RCC 7860 (cell line): Measurements from ENCODE around the gene FBXO8.

Experiments used
- DNase-seq: peaks from one replicate; pipeline ENCODE4 v3.0.0-alpha.2; 2015; ENCODE audit warnings: low spot score
- FAIRE-seq: peaks from 2 replicates; lab custom pipeline; 2012; peaks lifted over from hg19 to GRCh38; lab: Jason Lieb, UNC

Gene FBXO8

GRCh38 chr4:174254613-174255012 is 28.9 kb downstream of the FBXO8 start:
- DNase-seq (no peak), FAIRE-seq (no peak)

- no peak for DNase-seq
- FAIRE-seq = no peak
Measured at GRCh38 chr4:174252412-174252811, 31.1 kb downstream of the FBXO8 start.

GRCh38 chr4:174248407-174248806 is 35.1 kb downstream of the FBXO8 start:
- DNase-seq = no peak
- no peak for FAIRE-seq

GRCh38 chr4:174245714-174246113 is 37.8 kb downstream of the FBXO8 start:
- FAIRE-seq = no peak

GRCh38 chr4:174244441-174244840 is 39.0 kb downstream of the FBXO8 start:
- FAIRE-seq (peak; percentile 62), DNase-seq (peak; percentile 21)

More at GRCh38 chr4:174245714-174246113, 37.8 kb downstream of the FBXO8 start:
- no peak for DNase-seq

GRCh38 chr4:174241162-174241561 is 42.3 kb downstream of the FBXO8 start:
- FAIRE-seq (no peak), DNase-seq (no peak)

GRCh38 chr4:174236359-174236758 is 47.1 kb downstream of the FBXO8 start:
- FAIRE-seq = no peak
- DNase-seq = no peak

GRCh38 chr4:174230680-174231079 is 52.8 kb downstream of the FBXO8 start:
- FAIRE-seq (no peak), DNase-seq (no peak)

GRCh38 chr4:174230148-174230547 is 53.3 kb downstream of the FBXO8 start:
- FAIRE-seq (no peak), DNase-seq (no peak)

- no peak for DNase-seq
- FAIRE-seq = no peak
Measured at GRCh38 chr4:174228988-174229387, 54.5 kb downstream of the FBXO8 start.

GRCh38 chr4:174225349-174226049 is 58.0 kb downstream of the FBXO8 start:
- no peak for DNase-seq
- FAIRE-seq = no peak

GRCh38 chr4:174224550-174224949 is 58.9 kb downstream of the FBXO8 start:
- DNase-seq (no peak), FAIRE-seq (no peak)

- FAIRE-seq (peak; percentile 25), DNase-seq (peak; percentile 19)
Measured at GRCh38 chr4:174222266-174222872, 61.1 kb downstream of the FBXO8 start.

- FAIRE-seq (no peak), DNase-seq (no peak)
Measured at GRCh38 chr4:174218127-174218790, 65.2 kb downstream of the FBXO8 start.

- no peak for FAIRE-seq
- no peak for DNase-seq
Measured at GRCh38 chr4:174217273-174218126, 66.0 kb downstream of the FBXO8 start.

- DNase-seq (no peak), FAIRE-seq (no peak)
Measured at GRCh38 chr4:174216799-174217272, 66.6 kb downstream of the FBXO8 start.

- DNase-seq (no peak), FAIRE-seq (no peak)
Measured at GRCh38 chr4:174215961-174216680, 67.3 kb downstream of the FBXO8 start.

- FAIRE-seq = no peak
- no peak for DNase-seq
Measured at GRCh38 chr4:174215057-174215456, 68.4 kb downstream of the FBXO8 start.

- DNase-seq (no peak), FAIRE-seq (no peak)
Measured at GRCh38 chr4:174214101-174214878, 69.2 kb downstream of the FBXO8 start.

GRCh38 chr4:174213731-174214100 is 69.8 kb downstream of the FBXO8 start:
- FAIRE-seq (no peak), DNase-seq (no peak)
